NCI-H146 (cell line): ENCODE results near the gene DEPDC5.

ENCODE experiments used
- DNase-seq: peaks from one replicate; lab custom pipeline; 2025; lab: John Stamatoyannopoulos, UW

DEPDC5 gene

GRCh38 chr22:31895411-31896123, 141.7 kb downstream of the DEPDC5 start:
- no peak for DNase-seq

DNA sequence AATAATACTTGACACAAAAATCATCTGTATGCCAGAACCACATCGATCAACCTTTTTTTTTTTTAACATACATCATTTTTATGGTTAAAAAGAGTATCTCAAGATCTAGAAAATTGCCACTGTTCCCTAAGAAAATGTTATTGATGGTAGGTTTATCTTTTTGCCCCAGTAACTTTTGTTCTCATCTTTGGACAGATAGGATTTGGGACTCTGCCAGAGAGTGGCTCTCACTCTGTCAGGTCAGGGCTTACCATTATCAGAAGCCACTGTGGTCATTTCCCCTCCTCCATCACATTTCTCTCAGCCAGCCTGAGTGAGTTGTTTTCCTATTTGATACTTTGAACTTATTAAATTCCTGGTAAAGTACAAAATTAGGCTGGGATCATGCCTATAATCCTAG, 142.7 kb downstream of the DEPDC5 start:
- no peak for DNase-seq

DNA sequence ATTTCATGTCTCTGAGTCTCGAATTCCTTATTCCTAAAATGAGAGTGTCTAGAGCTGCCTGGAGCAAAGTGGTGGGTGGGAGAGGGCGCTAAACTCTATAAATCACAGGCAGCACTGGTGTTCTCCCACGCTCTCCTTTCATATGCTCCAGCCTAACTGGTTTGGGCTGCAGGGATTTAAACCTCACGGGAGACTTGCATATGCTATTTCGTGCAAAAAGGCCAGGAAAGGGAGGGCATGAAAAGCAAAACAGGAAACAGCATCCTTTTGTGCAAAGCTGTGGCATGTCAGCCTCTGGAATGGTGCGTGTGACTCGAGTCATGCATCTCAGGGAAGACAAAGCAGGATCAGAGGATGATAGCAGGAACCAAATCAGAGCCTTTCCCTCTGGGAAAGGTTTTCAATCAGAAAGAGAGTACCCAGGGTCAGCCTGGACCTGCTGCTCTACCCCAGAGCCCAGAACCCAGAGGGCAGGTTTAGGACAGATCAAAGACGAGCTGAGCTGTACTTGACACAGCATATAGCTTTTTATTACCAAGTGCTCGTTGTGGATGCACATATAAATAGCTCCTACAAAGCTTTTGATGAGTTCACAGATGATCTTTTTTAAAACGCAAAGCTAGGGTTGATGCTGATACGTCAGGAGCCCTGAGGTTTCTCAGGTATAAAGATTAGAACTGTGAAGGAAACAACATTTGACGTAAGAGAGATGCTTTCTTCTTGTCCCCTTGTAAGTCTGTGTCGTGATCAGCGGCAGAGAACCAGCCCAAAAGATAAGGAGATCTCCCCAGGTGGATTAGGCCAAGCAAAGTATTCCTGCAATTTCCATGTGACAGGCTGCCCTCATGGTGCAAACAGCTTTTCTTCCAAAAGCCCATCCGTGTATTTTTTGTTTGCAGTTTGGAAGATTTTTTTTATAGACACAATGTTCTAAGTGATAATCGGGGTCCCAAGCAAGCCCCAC, 144.3 kb downstream of the DEPDC5 start:
- DNase-seq = no peak

DNA sequence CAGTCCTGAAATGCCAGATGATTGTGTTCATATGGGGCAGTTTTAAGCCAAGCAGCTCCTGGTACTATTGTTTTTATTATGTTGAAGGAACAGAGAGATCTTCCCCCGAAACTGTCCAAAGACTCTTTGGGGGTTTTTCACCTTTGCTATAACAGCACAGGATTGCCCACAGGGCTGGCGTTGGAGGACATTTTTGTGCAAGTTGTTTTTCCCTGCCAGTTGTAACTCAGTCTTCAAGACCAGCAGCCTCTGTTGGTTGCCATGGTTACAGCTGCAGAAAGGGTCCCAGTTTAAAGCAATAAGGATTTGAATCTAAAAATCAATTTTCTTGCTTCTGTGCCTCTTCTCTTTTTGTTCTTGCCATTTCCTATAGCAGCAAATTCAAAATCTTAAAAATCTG, 145.1 kb downstream of the DEPDC5 start:
- DNase-seq = no peak

DNA sequence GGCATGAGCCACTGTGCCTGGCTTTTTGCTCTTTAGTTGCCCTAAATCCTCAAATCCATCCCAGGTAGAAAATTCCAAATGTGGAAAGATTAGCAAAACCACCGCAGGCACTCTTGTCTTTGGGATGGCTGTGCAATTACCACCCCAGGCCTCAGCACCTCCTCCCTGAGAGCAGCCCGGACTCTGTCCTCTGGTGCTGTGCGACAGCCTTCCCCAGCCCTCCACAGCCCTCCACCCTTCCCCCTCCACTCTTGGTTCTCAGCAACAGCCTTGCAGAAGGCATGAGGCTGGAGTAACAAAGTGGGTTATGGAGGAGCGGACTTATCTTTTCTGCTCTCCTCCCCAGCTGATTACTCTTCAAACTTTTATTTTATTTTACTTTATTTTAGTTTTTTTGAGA, 145.8 kb downstream of the DEPDC5 start:
- no peak for DNase-seq

DNA sequence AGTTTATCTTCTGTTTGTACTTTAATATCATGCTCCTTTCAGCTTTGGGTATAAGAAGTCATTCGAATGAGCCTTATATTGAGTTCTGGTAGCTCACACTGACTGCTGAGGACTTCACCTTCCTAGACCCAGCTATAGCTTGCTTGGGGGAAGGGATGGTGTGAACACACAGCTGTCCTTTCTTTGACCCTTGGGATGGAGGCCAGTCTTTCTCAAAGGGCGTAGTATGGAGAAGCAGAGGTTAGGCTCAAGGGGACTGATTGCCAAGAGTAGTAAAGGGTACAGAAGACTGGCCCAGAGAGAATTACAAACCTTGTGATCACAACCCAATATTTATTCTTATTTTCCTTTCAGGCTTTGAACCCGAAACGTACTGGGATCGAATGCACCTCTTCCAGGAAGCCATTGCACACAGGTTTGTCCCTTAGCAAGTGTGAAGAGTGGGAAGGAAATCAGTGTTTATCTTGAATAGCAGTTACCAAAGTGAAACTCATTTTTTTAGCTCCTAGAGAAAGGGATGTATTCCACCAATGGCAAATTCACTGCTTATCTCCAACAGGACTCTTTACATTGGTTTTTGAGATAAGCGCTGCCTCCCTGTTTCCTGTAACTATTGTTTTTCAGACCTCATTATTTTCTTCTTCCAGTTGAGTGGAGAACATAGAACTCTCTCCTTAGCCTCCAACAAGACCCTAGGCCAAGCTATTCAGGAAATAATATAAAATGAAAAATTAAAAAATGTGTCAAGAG, 147.7 kb downstream of the DEPDC5 start:
- no peak for DNase-seq

- no peak for DNase-seq
These were observed 150.8 kb downstream of the DEPDC5 start for GRCh38 chr22:31904651-31905050.

DNA sequence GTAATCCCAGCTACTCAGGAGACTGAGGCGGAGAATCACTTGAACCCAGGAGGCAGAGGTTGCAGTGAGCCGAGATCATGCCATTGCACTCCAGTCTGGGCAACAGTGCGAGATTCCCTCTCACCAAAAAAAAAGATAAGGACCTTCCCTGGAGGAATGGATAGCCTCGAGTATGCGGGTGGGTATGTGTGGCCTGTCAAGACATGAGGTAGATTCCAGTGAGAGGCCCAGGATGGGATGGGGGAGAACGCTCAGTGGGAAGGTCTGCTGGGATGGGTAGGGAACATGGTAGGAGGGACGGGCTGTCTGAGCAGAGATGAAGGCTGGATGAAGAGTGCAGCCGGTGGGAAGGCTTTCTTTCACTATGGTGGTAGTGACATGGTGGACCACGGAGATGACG, 151.5 kb downstream of the DEPDC5 start:
- no peak for DNase-seq

- DNase-seq = no peak
These were observed 152.3 kb downstream of the DEPDC5 start for GRCh38 chr22:31906086-31906485.

GRCh38 chr22:31906569-31906968, 152.8 kb downstream of the DEPDC5 start:
- DNase-seq = no peak

DNA sequence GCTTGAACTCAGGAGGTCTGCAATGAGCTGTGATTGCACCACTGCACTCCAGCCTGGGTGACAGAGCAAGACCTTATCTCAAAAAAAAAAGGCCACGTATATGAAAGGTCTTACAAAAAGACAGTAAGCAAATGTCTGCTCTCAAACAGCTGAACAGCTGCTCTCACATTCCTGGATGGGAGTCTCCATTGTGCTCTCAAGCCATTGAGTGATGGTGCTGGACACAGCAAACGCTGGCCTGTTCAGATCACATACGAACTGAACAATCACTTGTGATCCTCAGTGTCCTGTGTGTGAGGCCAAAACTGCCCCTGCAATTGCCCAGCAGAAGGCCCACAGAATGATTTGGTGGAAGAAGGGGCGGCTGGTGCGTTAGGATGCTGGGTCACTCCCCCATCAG, 156.2 kb downstream of the DEPDC5 start:
- no peak for DNase-seq

DNA sequence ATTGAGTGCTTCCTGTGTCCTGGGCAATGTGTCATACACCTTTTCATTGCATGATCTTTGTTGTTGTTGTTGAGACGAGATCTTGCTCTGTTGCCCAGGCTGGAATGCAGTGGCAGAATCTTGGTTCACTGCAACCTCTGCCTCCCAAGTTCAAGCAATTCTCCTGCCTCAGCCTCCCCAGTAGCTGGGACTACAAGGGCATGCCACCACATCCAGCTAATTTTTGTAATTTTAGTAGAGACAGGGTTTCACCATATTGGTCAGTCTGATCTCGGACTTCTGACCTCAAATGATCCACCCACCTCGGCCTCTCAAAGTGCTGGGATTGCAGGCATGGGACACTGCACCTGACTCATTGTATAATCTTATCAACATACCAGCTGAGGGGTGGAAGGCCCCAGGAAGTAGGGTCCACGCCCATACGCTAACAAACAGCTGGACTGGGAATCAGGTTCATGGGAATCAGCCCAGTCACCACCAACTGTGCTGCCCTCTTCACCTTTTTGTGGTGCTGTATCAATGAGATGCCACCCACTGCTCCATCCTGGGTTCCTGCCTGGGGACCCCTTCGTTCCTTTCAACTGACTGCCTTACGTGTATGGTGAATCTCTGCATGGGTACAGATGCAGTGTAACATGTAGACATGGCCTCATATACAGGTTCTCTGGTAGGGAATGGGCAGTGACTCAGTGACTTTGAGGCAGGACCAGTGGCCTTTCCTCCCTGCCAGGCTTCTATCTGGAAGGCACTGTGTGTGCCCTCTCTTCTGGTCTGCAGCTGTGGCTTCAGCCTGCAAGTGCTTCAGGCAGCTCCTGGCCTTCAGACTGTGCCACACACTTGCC, 158.0 kb downstream of the DEPDC5 start:
- no peak for DNase-seq

DNA sequence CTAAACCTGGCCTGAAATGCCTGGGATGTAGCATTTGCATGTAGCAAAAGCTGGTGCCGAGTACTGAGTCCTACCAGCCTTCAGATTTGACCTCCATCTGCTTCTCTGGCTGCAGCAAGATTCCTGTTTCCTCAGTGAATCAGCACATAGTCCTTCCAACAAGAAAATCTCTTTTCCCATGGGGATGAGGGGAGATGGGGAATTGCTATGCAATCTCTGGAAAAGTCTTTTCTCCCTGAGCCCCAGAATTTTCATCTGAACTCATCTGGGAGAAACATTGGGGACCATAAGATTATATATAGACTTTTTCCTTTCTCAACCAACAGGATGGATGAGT, 158.6 kb downstream of the DEPDC5 start:
- DNase-seq = no peak

- DNase-seq = no peak
These were observed 161.8 kb downstream of the DEPDC5 start for GRCh38 chr22:31915586-31915985.

- DNase-seq = no peak
These were observed 163.6 kb downstream of the DEPDC5 start for GRCh38 chr22:31917227-31917921.

DNA sequence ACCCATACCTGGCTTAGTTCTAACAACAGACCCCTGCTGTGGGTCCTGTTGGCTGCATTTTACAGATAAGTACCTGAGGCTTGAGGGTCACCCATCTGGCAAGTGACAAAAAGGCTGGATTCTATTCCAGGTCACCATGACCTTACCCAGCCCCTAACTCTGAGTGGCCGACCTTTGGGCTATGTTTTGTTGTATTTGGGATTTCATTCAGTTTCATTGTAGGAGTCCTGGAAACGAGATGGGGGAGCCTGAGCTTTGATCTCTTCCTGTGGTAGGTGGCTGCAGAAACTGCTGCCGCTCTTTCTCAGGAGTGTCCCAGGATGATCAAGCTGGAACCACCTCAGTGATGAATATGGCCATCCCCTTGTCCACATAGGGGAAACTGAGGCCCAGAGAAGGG, 165.9 kb downstream of the DEPDC5 start:
- DNase-seq = no peak

DNA sequence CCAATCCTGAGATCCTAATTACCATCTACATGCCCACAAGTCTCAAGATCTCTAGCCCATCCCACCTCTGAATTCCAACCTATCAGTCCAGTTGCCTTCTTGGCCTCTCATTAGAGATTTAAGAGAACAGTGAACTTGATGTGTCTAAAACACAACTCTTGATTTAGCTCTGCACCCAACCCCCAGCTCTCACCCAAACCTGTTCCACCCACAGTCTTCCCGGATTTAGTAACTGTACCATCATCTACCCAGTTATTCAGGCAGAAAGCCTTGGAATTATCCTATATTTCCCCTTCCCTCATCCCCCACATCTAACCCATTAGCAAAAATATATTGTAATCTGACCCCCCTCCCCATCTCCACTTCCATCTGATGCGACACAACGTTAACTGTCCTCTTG, 166.5 kb downstream of the DEPDC5 start:
- no peak for DNase-seq

GRCh38 chr22:31921106-31921505, 167.3 kb downstream of the DEPDC5 start:
- no peak for DNase-seq

- DNase-seq = no peak
These were observed 168.7 kb downstream of the DEPDC5 start for GRCh38 chr22:31922534-31922933.

GRCh38 chr22:31923136-31923535, 169.3 kb downstream of the DEPDC5 start:
- no peak for DNase-seq

DNA sequence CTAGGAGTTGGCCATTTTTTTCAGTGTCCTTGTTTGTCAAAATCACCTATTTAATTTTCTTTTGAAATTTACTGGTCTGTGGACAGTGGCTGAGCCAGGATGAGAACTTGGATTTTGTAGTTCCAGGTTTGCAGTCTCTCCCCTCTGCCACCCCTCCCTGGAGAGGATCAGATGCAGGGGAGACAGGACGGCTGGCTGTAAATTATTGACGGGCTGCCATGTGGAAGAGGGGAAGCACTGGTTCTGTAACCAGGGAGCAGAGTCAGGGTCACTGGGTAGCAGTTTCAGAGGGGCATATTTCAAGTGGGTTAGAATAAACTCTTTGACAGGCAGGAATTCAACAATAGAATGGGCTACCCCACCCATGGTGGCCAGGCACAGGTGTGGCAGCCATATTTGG, 169.9 kb downstream of the DEPDC5 start:
- no peak for DNase-seq
